ENCODE measurements around the gene ANKRD24. TPM values are rescaled to one million over a fixed set of nuclear protein-coding genes. Genes with fewer than 3 reads are reported as not detected.
"Not testable (repeated sequence)": the region's sequence is repeated elsewhere in the genome, so short reads cannot be mapped to it uniquely, and the experiment has no call there.

Gene ANKRD24
- total RNA-seq, 1 donor from 2014 or later = 0.15 TPM

DNA sequence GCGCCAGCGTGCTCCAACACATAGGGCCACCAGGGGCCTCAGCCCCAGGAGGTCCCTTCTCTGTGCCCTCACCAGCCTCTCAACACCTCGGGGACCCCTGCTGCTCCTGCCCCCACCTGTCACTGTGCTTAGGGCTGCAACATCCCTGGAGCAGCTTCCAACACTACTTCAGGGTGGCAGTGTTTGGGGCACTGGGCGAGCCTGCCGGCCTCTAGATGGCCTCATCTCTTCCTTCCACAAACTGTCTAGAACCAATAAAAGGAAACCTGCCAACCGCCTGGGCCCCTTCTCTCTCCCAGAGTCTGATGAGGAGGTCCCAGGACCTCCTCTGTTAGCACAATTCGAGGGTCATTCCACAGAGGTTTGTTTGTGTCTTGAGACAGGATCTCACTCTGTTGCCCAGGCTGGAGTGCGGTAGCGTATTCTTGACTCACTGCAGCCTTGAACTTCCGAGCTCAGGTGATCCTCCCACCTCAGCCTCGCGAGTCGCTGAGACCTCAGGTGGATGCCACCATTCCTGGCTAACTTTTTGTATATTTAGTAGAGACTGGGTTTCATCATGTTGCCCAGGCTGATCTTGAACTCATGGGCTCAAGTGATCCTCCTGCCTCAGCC lies 86.4 kb downstream of the ANKRD24 start:
- Histone ChIP-seq H3K9ac (no peak overlapping the region), H3K4me1 (no peaks in the 10 kb centered on the region), H3K4me3 (no peak overlapping the region), H4K20me1 (ENCODE audit: low read depth) (peaks cover 5% of the 10 kb centered on the region), H3K4me2 (no peak overlapping the region), H3K36me3 (no peaks in the 10 kb centered on the region), H3K79me2 (ENCODE audit: low read depth) (no peaks in the 10 kb centered on the region), H3K9me3 (ENCODE audit: low read depth) (no peaks in the 10 kb centered on the region), H3K27me3 (no peaks in the 10 kb centered on the region), H3F3A (ENCODE audit: low read depth) (peaks cover 6% of the 10 kb centered on the region), H3K27ac (no peak overlapping the region), H2AFZ (replicated peaks) (no peak overlapping the region)
- Mint-ChIP-seq H3K4me3 (no peak overlapping the region), H3K27ac (no peak overlapping the region), H3K4me1 (peaks cover 4% of the 10 kb centered on the region), H3K36me3 (peaks cover 2% of the 10 kb centered on the region), H3K27me3 (ENCODE audit: insufficient read depth, low read depth) (peaks cover 6% of the 10 kb centered on the region), H3K9me3 (no peaks in the 10 kb centered on the region)
- TF ChIP-seq EZH2 (IDR thresholded peaks at IDR 0.05) = no peak
- TF ChIP-seq, protein P1, sequence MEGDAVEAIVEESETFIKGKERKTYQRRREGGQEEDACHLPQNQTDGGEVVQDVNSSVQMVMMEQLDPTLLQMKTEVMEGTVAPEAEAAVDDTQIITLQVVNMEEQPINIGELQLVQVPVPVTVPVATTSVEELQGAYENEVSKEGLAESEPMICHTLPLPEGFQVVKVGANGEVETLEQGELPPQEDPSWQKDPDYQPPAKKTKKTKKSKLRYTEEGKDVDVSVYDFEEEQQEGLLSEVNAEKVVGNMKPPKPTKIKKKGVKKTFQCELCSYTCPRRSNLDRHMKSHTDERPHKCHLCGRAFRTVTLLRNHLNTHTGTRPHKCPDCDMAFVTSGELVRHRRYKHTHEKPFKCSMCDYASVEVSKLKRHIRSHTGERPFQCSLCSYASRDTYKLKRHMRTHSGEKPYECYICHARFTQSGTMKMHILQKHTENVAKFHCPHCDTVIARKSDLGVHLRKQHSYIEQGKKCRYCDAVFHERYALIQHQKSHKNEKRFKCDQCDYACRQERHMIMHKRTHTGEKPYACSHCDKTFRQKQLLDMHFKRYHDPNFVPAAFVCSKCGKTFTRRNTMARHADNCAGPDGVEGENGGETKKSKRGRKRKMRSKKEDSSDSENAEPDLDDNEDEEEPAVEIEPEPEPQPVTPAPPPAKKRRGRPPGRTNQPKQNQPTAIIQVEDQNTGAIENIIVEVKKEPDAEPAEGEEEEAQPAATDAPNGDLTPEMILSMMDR (IDR thresholded peaks at IDR 0.05) = no peak
- TF ChIP-seq EZH2phosphoT487 (IDR thresholded peaks at IDR 0.05) = no peak
- no peak for DNase-seq (ENCODE audit: low spot score)

DNA sequence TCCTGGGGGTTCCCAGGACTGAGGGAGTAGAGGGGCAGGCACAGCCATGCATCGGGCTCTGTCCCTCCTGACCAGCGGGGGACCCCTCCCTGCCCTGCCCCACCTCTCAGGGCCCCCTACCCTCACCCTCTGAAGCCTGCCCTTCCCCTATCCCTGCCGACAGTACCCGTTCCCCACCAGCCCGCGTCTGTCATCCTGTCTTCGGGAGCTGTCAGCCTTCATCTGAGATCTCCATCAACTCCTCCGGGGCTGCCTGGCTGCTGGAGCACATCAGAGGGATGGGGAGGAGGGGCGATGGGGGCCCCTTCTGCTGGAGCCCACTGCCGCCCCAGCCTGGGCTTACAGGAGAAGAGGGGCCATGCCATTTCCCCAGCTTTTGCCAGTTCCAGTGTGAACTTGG lies 90.4 kb downstream of the ANKRD24 start:
- Histone ChIP-seq H3K4me1 (no peaks in the 10 kb centered on the region), H3K27me3 (peaks cover 13% of the 10 kb centered on the region), H4K20me1 (ENCODE audit: low read depth) (no peaks in the 10 kb centered on the region), H3K79me2 (ENCODE audit: low read depth) (no peaks in the 10 kb centered on the region), H3K36me3 (no peaks in the 10 kb centered on the region), H3K27ac (no peak overlapping the region), H3K4me2 (no peak overlapping the region), H3K4me3 (no peak overlapping the region), H3K9me3 (ENCODE audit: low read depth) (no peaks in the 10 kb centered on the region), H2AFZ (replicated peaks) (no peak overlapping the region), H3F3A (ENCODE audit: low read depth) (peaks cover 5% of the 10 kb centered on the region), H3K9ac (no peak overlapping the region)
- H3K4me1 Mint-ChIP-seq = peaks cover 7% of the 10 kb centered on the region
- no peak overlapping the region for H3K27ac Mint-ChIP-seq
- peaks cover 2% of the 10 kb centered on the region for H3K36me3 Mint-ChIP-seq
- TF ChIP-seq, protein P1 (IDR thresholded peaks at IDR 0.05) = no peak
- no peak for TF ChIP-seq EZH2phosphoT487 (IDR thresholded peaks at IDR 0.05)
- no peak for TF ChIP-seq EZH2 (IDR thresholded peaks at IDR 0.05)
- DNase-seq (ENCODE audit: low spot score) = no peak
- no peak overlapping the region for H3K4me3 Mint-ChIP-seq
- H3K9me3 Mint-ChIP-seq = no peaks in the 10 kb centered on the region
- H3K27me3 Mint-ChIP-seq (ENCODE audit: insufficient read depth, low read depth) = no peaks in the 10 kb centered on the region

DNA sequence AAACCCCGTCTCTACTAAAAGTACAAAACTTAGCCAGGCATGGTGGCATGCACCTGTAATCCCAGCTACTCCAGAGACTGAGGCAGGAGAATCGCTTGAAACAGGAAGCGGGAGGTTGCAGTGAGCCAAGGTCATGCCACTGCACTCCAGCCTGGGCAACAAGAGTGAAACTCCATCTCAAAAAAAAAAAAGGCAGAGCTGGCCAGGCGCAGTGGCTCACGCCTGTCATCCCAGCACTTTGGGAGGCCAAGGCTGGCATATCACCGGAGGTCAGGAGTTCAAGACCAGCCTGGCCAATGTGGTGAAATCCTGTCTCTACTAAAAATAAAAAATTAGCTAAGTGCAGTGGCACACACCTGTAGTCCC lies 91.8 kb downstream of the ANKRD24 start:
- not testable (repeated sequence) for H4K20me1 ChIP-seq (ENCODE audit: low read depth); H3K9me3 Mint-ChIP-seq; H3K36me3 Mint-ChIP-seq; H3K4me1 ChIP-seq; H3K27ac ChIP-seq; H3K36me3 ChIP-seq; H2AFZ ChIP-seq (replicated peaks); H3K27me3 Mint-ChIP-seq (ENCODE audit: insufficient read depth, low read depth); H3K79me2 ChIP-seq (ENCODE audit: low read depth); H3K9ac ChIP-seq; DNase-seq (ENCODE audit: low spot score); H3K4me2 ChIP-seq; H3K4me3 Mint-ChIP-seq; H3K4me3 ChIP-seq; H3K27ac Mint-ChIP-seq; H3K9me3 ChIP-seq (ENCODE audit: low read depth)
- peaks cover 17% of the 10 kb centered on the region for H3F3A ChIP-seq (ENCODE audit: low read depth)
- H3K4me1 Mint-ChIP-seq = peaks cover 13% of the 10 kb centered on the region
- peaks cover 27% of the 10 kb centered on the region for H3K27me3 ChIP-seq

Other genes with a start within 250 kb of the ANKRD24 start
- gene NMRK2, start 249.6 kb upstream of the ANKRD24 start, total RNA-seq (ENCODE audit: low replicate concordance) = 0.77 and 1.1 TPM in 2 replicates
- 33.7 and 96.6 TPM in 2 replicates for gene DAPK3, start 211.6 kb upstream of the ANKRD24 start, total RNA-seq (ENCODE audit: low replicate concordance)
- 1,288 and 2,841 TPM in 2 replicates for gene EEF2, start 197.2 kb upstream of the ANKRD24 start, total RNA-seq (ENCODE audit: low replicate concordance)
- gene PIAS4, start 175.0 kb upstream of the ANKRD24 start, total RNA-seq (ENCODE audit: low replicate concordance) = 17.0 and 34.1 TPM in 2 replicates
- 4.0 and 10.0 TPM in 2 replicates for gene ZBTB7A, start 115.8 kb upstream of the ANKRD24 start, total RNA-seq (ENCODE audit: low replicate concordance)
- 69.7 and 176 TPM in 2 replicates for gene MAP2K2, start 58.6 kb upstream of the ANKRD24 start, total RNA-seq (ENCODE audit: low replicate concordance)
- gene CREB3L3, start 29.1 kb upstream of the ANKRD24 start, total RNA-seq (ENCODE audit: low replicate concordance) = 0.06 TPM in 1 of 2 replicates, not detected in the other
- 20.1 and 27.6 TPM in 2 replicates for gene SIRT6, start 126 bp upstream of the ANKRD24 start, total RNA-seq (ENCODE audit: low replicate concordance)
- not detected in 2 replicates for gene EBI3, start 46.8 kb downstream of the ANKRD24 start, total RNA-seq (ENCODE audit: low replicate concordance)
- gene YJU2, start 64.4 kb downstream of the ANKRD24 start, total RNA-seq (ENCODE audit: low replicate concordance) = 8.7 and 17.5 TPM in 2 replicates
- 0.34 TPM in 1 of 2 replicates, not detected in the other for gene SHD, start 96.6 kb downstream of the ANKRD24 start, total RNA-seq (ENCODE audit: low replicate concordance)
- gene TMIGD2, start 119.7 kb downstream of the ANKRD24 start, total RNA-seq (ENCODE audit: low replicate concordance) = 0.19 and 1.3 TPM in 2 replicates
- 48.3 and 104 TPM in 2 replicates for gene FSD1, start 121.9 kb downstream of the ANKRD24 start, total RNA-seq (ENCODE audit: low replicate concordance)
- gene STAP2, start 156.1 kb downstream of the ANKRD24 start, total RNA-seq (ENCODE audit: low replicate concordance) = 5.7 and 6.8 TPM in 2 replicates
- 10.6 and 30.4 TPM in 2 replicates for gene MPND, start 160.9 kb downstream of the ANKRD24 start, total RNA-seq (ENCODE audit: low replicate concordance)
- 25.3 and 87.0 TPM in 2 replicates for gene SH3GL1, start 217.9 kb downstream of the ANKRD24 start, total RNA-seq (ENCODE audit: low replicate concordance)
- gene CHAF1A, start 220.0 kb downstream of the ANKRD24 start, total RNA-seq (ENCODE audit: low replicate concordance) = 37.5 and 82.1 TPM in 2 replicates

All from neural progenitor cell (in vitro differentiated cells).